HL-60 (cell line): ENCODE data around the gene SSMEM1.
"Not testable (repeated sequence)": the region's sequence is repeated elsewhere in the genome, so short reads cannot be mapped to it uniquely, and the experiment has no call there.

ENCODE experiments used
- DNase-seq, 2 experiments: peaks; one replicate each; pipeline ENCODE4 v3.0.0-alpha.2; 2010 to 2020; ENCODE audit warnings: low read depth in 1 of 2, low spot score in 1 of 2
- H3K27ac ChIP-seq: fragments of 250-450 bp; sonication (Bioruptor Pico); replicated peaks from 2 replicates; pipeline ENCODE4 v1.5.1; 2020; ENCODE audit warnings: mild to moderate bottlenecking, moderate library complexity
- H3K27me3 ChIP-seq: fragments of 250-450 bp; sonication (Bioruptor Pico); 2 replicates; pipeline ENCODE4 v1.5.1; 2021; ENCODE audit warnings: mild to moderate bottlenecking, moderate library complexity; ENCODE audit not compliant: insufficient read depth, poor library complexity, severe bottlenecking
- H3K4me3 ChIP-seq: replicated peaks from 2 replicates; pipeline ENCODE4 v1.5.1; 2011; ENCODE audit warnings: mild to moderate bottlenecking, control low read depth, low read length; ENCODE audit not compliant: insufficient read depth
- CTCF ChIP-seq: IDR thresholded peaks from one replicate; pipeline ENCODE4 v1.5.1; 2011; ENCODE audit warnings: low read length, control low read depth, inconsistent platforms; ENCODE audit not compliant: insufficient read depth
- GABPA ChIP-seq: IDR thresholded peaks from 2 replicates; pipeline ENCODE4 v1.6.1; 2012; ENCODE audit warnings: low read depth
- POLR2AphosphoS5 ChIP-seq: IDR thresholded peaks from 2 replicates; pipeline ENCODE4 v1.6.1; 2012; ENCODE audit warnings: low read depth
- REST ChIP-seq: IDR thresholded peaks from 2 replicates; pipeline ENCODE4 v1.6.1; 2012; ENCODE audit warnings: low read depth; ENCODE audit not compliant: insufficient replicate concordance
- SPI1 ChIP-seq: IDR thresholded peaks from 2 replicates; pipeline ENCODE4 v1.6.1; 2012; ENCODE audit warnings: low read depth, mild to moderate bottlenecking, borderline replicate concordance

SSMEM1 gene

GRCh38 chr7:130221746-130222145, 14.1 kb downstream of the SSMEM1 start:
- TF ChIP-seq GABPA: no peak
- TF ChIP-seq REST: no peak
- no peak for TF ChIP-seq CTCF
- TF ChIP-seq SPI1: no peak
- no peak for TF ChIP-seq POLR2AphosphoS5
- H3K27ac ChIP-seq: no peak overlapping the region
- no peaks in the 10 kb centered on the region for H3K27me3 ChIP-seq
- no peak for DNase-seq
- no peak overlapping the region for H3K4me3 ChIP-seq

GRCh38 chr7:130223646-130224045, 16.0 kb downstream of the SSMEM1 start:
- H3K27ac ChIP-seq: no peak overlapping the region
- no peak overlapping the region for H3K4me3 ChIP-seq
- DNase-seq: no peak
- H3K27me3 ChIP-seq: no peaks in the 10 kb centered on the region
- no peak for TF ChIP-seq POLR2AphosphoS5
- no peak for TF ChIP-seq SPI1
- no peak for TF ChIP-seq REST
- TF ChIP-seq GABPA: no peak
- TF ChIP-seq CTCF: no peak

- DNase-seq: no peak
- H3K27ac ChIP-seq: no peak overlapping the region
- no peaks in the 10 kb centered on the region for H3K27me3 ChIP-seq
- H3K4me3 ChIP-seq: no peak overlapping the region
- TF ChIP-seq REST (no peak), SPI1 (no peak), CTCF (no peak), GABPA (no peak)
Observed at GRCh38 chr7:130224210-130224609, 16.6 kb downstream of the SSMEM1 start.

- H3K4me3 ChIP-seq, H3K27ac ChIP-seq, H3K27me3 ChIP-seq, DNase-seq: not testable (repeated sequence)
Observed at GRCh38 chr7:130224923-130225322, 17.3 kb downstream of the SSMEM1 start.
